K562 (cell line): ENCODE measurements around the gene TNNT2. TPM values are rescaled to one million over a fixed set of nuclear protein-coding genes. Genes with fewer than 3 reads are reported as not detected.

Experiments
- ATAC-seq: fragments of 200-7000 bp; cut with Tn5 transposase; 3 replicates; pipeline ENCODE4 v1.9.1; 2020; ENCODE audit warnings: moderate library complexity
- BruUV-seq: library from RNA; stranded (reverse); fragments of 400-500 nt; replicated peaks from 2 replicates; lab custom pipeline; 2021; lab: Mats Ljungman, UMichigan
- CTCF ChIA-PET: fragments of 300-600 bp; formaldehyde crosslinking; extraction: SDS; loops from one replicate; lab custom pipeline; 2021; ENCODE audit warnings: low intra/inter-chr PET ratio; lab: Yijun Ruan, JAX
- POLR2A ChIA-PET: fragments of 300-600, 350-650 bp; sonication (Branson Sonifier 250); formaldehyde crosslinking; extraction: SDS; loops from one replicate; lab custom pipeline; 2021; ENCODE audit warnings: antibody characterized with exemption, inconsistent platforms; lab: Yijun Ruan, JAX
- DNase-seq, 4 experiments: peaks; one replicate each; pipeline versions ENCODE4 v3.0.0 to v3.0.0-alpha.2; 2011 to 2018; ENCODE audit warnings: low spot score in 3 of 4, mixed read lengths in 3 of 4; ENCODE audit errors: extremely low read depth in 1 of 4
- FAIRE-seq: peaks from 2 replicates; lab custom pipeline; 2011; peaks lifted over from hg19 to GRCh38; lab: Jason Lieb, UNC
- H2AFZ ChIP-seq: 2 replicates; pipeline ENCODE4 v1.6.0; 2011; ENCODE audit warnings: low read depth, low read length, control low read depth, inconsistent platforms
- H3K27ac ChIP-seq: fragments of 200-600 bp; 3 replicates; pipeline ENCODE4 v1.8.0; 2011; ENCODE audit warnings: low read depth, mild to moderate bottlenecking, control low read depth, inconsistent platforms, low read length, moderate library complexity, mixed read lengths; ENCODE audit errors: extremely low read depth
- H3K27me3 ChIP-seq, 2 experiments: fragments of 300-600 bp in 1 of 2; 2 replicates in 1 of 2; 3 replicates in 1 of 2; pipeline versions ENCODE4 v1.6.0 to v1.8.0; 2011; ENCODE audit warnings: inconsistent platforms in 2 of 2, low read length in 2 of 2, mild to moderate bottlenecking in 1 of 2, mixed read lengths in 1 of 2, moderate library complexity in 1 of 2; ENCODE audit not compliant: control insufficient read depth in 2 of 2, insufficient read depth in 2 of 2
- H3K36me3 ChIP-seq: fragments of 300-600 bp; 3 replicates; pipeline ENCODE4 v1.8.0; 2011; ENCODE audit warnings: mild to moderate bottlenecking, low read length, inconsistent platforms; ENCODE audit not compliant: control insufficient read depth, insufficient read depth
- H3K4me1 ChIP-seq, 2 experiments: fragments of 200-600 bp in 1 of 2; replicated peaks in 1 of 2; 2 replicates in 1 of 2; 3 replicates in 1 of 2; pipeline versions ENCODE4 v1.5.1 to v1.8.0; 2011; ENCODE audit warnings: inconsistent platforms in 2 of 2, low read length in 2 of 2, mild to moderate bottlenecking in 1 of 2, mixed read lengths in 1 of 2, moderate library complexity in 1 of 2; ENCODE audit not compliant: control insufficient read depth in 2 of 2, insufficient read depth in 2 of 2
- H3K4me2 ChIP-seq: 2 replicates; pipeline ENCODE4 v1.6.1; 2011; ENCODE audit warnings: low read length, control low read depth, inconsistent platforms, mixed read lengths; ENCODE audit not compliant: insufficient read depth
- H3K4me3 ChIP-seq: fragments of 200-600 bp; sonication (generic), shearing (Covaris generic); 2 replicates; pipeline ENCODE4 v1.5.1; 2016; ENCODE audit warnings: control low read depth, inconsistent platforms
- H3K79me2 ChIP-seq: fragments of 200-600 bp; 3 replicates; pipeline ENCODE4 v1.8.0; 2011; ENCODE audit warnings: low read length, inconsistent platforms; ENCODE audit not compliant: control insufficient read depth, insufficient read depth
- H3K9ac ChIP-seq, 2 experiments: 2 replicates each; pipeline versions ENCODE4 v1.6.0 to v1.6.1; 2011; ENCODE audit warnings: low read depth in 2 of 2, low read length in 2 of 2, control low read depth in 1 of 2, inconsistent platforms in 1 of 2, mild to moderate bottlenecking in 1 of 2, mixed read lengths in 1 of 2; ENCODE audit not compliant: insufficient read depth in 1 of 2
- H3K9me1 ChIP-seq: one replicate; pipeline ENCODE4 v1.6.0; 2011; ENCODE audit warnings: inconsistent platforms, mild to moderate bottlenecking, low read length, moderate library complexity; ENCODE audit not compliant: control insufficient read depth, insufficient read depth
- H3K9me3 ChIP-seq: replicated peaks from 2 replicates; pipeline ENCODE4 v1.5.1; 2011; ENCODE audit warnings: low read depth, low read length, inconsistent platforms; ENCODE audit not compliant: control insufficient read depth, insufficient read depth
- H4K20me1 ChIP-seq: replicated peaks from 2 replicates; pipeline ENCODE4 v1.6.1; 2011; ENCODE audit warnings: low read length, inconsistent platforms, mixed read lengths; ENCODE audit not compliant: control insufficient read depth, insufficient read depth
- FOXP4 ChIP-seq: sonication (generic); formaldehyde crosslinking; IDR thresholded peaks from 2 replicates; pipeline ENCODE4 v1.8.0; 2022; ENCODE audit warnings: mild to moderate bottlenecking, missing genetic modification reagents, borderline replicate concordance
- KAT7 ChIP-seq: sonication (generic); formaldehyde crosslinking; IDR thresholded peaks from 2 replicates; pipeline ENCODE4 v1.8.0; 2022; ENCODE audit warnings: missing genetic modification reagents, mild to moderate bottlenecking, borderline replicate concordance
- MEF2D ChIP-seq: conservative IDR thresholded peaks from 2 replicates; pipeline ENCODE4 v1.6.1; 2016; ENCODE audit warnings: low read depth, missing genetic modification characterization, missing compliant biosample characterization
- PHTF2 ChIP-seq: fragments of 250-450 bp; sonication (Bioruptor Pico); IDR thresholded peaks from 2 replicates; pipeline ENCODE4 v1.5.0; 2021; ENCODE audit warnings: mild to moderate bottlenecking
- TARDBP ChIP-seq: fragments of 450-650 bp; IDR thresholded peaks from 2 replicates; pipeline ENCODE4 v1.6.1; 2016
- TCF3 ChIP-seq: sonication (generic); formaldehyde crosslinking; IDR thresholded peaks from 2 replicates; pipeline ENCODE4 v1.4.0; 2020; ENCODE audit warnings: mild to moderate bottlenecking, missing genetic modification reagents
- ZFP91 ChIP-seq: sonication (generic); formaldehyde crosslinking; IDR thresholded peaks from 2 replicates; pipeline ENCODE4 v1.8.0; 2022; ENCODE audit warnings: mild to moderate bottlenecking, missing genetic modification reagents
- ZNF24 ChIP-seq: fragments of 450-650 bp; IDR thresholded peaks from 2 replicates; pipeline ENCODE4 v1.6.1; 2016
- ZNF699 ChIP-seq: fragments of 250-450 bp; sonication (Bioruptor Pico); IDR thresholded peaks from 2 replicates; pipeline ENCODE4 v1.8.0; 2021; ENCODE audit warnings: mild to moderate bottlenecking, moderate library complexity; ENCODE audit not compliant: insufficient replicate concordance
- WGBS: fragments of 100-300 bp; shearing (Covaris generic); methylation state at CpG from one replicate; pipeline ENCODE4 v1.1.6; 2016; ENCODE audit warnings: low coverage, mixed read lengths; ENCODE audit not compliant: insufficient coverage; ENCODE audit errors: missing lambda C conversion rate; 5-methylcytosine and 5-hydroxymethylcytosine counted together
- in situ Hi-C: fragments of 300-500 bp; cut with MboI; formaldehyde crosslinking; loops from 4 replicates; pipeline ENCODE4 v1.15.0; 2018; ENCODE audit warnings: inconsistent platforms, mixed read lengths
- intact Hi-C: fragments of 100-400 bp; cut with micrococcal nuclease; formaldehyde crosslinking; loops from 2 replicates; pipeline ENCODE4 v1.14.2; 2022
- polyA plus RNA-seq, 8 experiments: library from polyadenylated mRNA; depleted of rRNA in 4 of 8; stranded (reverse) in 5 of 8; unstranded in 3 of 8; fragments of >200 nt; fragmentation: Nextera tagmentation in 2 of 8; fragmentation: Illumina TruSeq in 1 of 8; extraction: Ambion mirVana in 2 of 8; extraction: Trizol in 1 of 8; gene quantifications; 2 replicates each; pipeline versions ENCODE4 v1.2.1 to v1.2.3, GENCODE V29; 2011 to 2014; ENCODE audit warnings: inconsistent platforms in 1 of 8, missing spikeins in 1 of 8
- total RNA-seq, 7 experiments: library from RNA; depleted of rRNA in 6 of 7; stranded (reverse); fragments of >200 nt in 6 of 7; fragmentation: Illumina TruSeq in 2 of 7; extraction: Trizol in 2 of 7; gene quantifications; 2 replicates each; pipeline versions ENCODE4 v1.2.1 to v1.2.3, GENCODE V29; 2011 to 2021; ENCODE audit warnings: low replicate concordance in 1 of 7

Gene TNNT2
- total and polyA plus RNA-seq, 9 of the 15 experiments (the other 6 are each of a cell fraction or from before 2014, with no cell fraction given): not detected

- no peak overlapping the region for H3K9ac ChIP-seq
- intact Hi-C loops (no loop called here), in situ Hi-C loops (no loop called here)
- no peak for ATAC-seq
- peaks cover 30% of the 10 kb centered on the region for H4K20me1 ChIP-seq
- no peak overlapping the region for H3K27ac ChIP-seq
- CTCF ChIA-PET: no interaction called here
- DNase-seq: no peak
- no peaks in the 10 kb centered on the region for H3K36me3 ChIP-seq
- H3K79me2 ChIP-seq: no peaks in the 10 kb centered on the region
- H2AFZ ChIP-seq: no peak overlapping the region
- POLR2A ChIA-PET: interaction anchor here (0.6 to 1.7 kb wide), 6 partner anchors 8 to 148 kb away, joined by 3 to 6 read pairs (median 4); no protein-coding TSS in a partner anchor
- no peaks in the 10 kb centered on the region for H3K4me1 ChIP-seq
- peaks cover 50 to 63% of the 10 kb centered on the region in 2 experiments for H3K27me3 ChIP-seq
- FAIRE-seq: no peak
- TF ChIP-seq ZFP91 (CRISPR knock-in tag): no peak
- no peak for TF ChIP-seq PHTF2
- TF ChIP-seq KAT7: no peak
- TF ChIP-seq TARDBP: no peak
- TF ChIP-seq MEF2D: no peak
- TF ChIP-seq ZNF24: no peak
- TF ChIP-seq ZNF699 (CRISPR knock-in tag): no peak
- TF ChIP-seq FOXP4 (CRISPR knock-in tag): no peak
- TF ChIP-seq TCF3 (CRISPR knock-in tag): no peak
- 2% methylated on average over 12 of the region's 12 CpGs for WGBS
- no peaks in the 10 kb centered on the region for H3K9me3 ChIP-seq
- H3K4me2 ChIP-seq: no peak overlapping the region
- no peak overlapping the region for H3K4me3 ChIP-seq
- BruUV-seq: no TSS peak
- peaks cover 2% of the 10 kb centered on the region for H3K9me1 ChIP-seq
Measured at GRCh38 chr1:201411292-201411691, 33.8 kb upstream of the TNNT2 start.
